AG08395 (cell line): Measurements from ENCODE around the gene SCUBE1.
A peak's percentile ranks its signal among the peaks of the same experiment; 100 is the strongest.

ENCODE experiments used
- DNase-seq: peaks from one replicate; pipeline ENCODE4 v3.0.0; 2012; ENCODE audit warnings: mixed read lengths, low spot score

Gene SCUBE1

DNA sequence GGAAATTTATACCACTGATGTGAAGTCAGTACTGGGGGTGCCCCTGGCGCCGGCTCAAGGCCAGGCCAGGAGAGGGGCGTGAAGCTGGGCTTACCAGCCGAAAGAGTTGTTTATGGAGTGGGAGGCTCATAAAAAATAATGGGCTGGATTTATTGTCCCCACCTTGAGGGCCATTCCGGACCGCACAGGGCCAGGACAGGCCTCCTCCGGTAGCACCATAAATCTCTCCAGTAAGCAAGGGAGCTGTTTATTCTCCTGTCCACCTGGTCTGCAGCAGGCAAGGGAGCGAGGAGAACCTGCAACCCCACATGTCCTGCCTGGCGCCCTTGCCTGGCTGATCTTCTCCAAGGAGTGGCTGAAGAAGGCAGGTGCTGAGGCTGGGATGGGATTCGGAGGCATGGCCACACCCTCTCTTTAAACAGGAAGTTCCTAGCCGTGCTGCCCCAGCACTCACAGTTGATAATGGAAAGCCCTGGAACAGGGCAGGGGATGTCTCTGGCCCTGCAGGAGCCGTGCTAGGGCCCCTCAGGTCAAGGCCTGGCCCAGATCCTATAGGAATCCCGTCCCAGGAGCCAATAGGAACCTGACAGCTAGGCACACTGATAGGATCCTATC is 65.1 kb downstream of the SCUBE1 start:
- DNase-seq: no peak

DNA sequence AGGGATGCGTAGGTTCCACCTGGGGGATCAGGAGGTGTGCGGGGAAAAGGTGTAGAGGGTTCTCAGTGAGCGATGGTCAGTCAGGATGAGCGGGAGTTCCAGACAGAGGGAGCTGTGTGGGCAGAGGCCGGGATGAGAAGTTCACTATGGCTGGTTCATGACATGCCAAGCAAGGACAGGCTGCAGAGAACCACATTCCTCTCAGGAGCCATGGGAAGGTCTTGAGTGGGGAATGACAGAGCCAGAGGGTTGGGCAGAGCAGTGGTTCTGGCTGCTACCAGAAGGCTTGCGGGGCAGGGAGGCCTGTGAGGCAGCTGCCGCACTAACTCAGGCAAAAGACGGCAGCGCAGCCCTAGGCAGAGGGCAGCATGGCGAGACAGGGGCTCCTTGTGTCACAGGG is 66.1 kb downstream of the SCUBE1 start:
- no peak for DNase-seq

DNA sequence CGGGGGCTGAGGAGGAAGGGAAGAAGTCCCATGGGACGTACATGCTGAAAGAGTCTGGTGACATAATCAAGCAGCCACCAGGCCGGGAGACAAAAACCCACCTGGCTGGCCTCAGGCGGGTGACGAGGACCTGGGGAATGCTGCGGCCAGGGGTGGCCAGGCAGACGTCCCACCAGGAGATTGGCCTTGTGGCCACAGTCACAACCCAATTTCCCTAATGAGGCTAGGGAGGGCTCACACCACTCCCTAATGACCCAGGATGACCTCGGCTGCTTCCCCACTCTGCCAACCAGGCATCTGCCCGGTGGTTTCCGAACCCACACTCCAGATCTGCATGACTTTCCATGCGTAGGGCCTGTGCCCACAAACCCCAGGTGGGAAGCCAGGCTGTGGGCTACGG is 66.9 kb downstream of the SCUBE1 start:
- no peak for DNase-seq

DNA sequence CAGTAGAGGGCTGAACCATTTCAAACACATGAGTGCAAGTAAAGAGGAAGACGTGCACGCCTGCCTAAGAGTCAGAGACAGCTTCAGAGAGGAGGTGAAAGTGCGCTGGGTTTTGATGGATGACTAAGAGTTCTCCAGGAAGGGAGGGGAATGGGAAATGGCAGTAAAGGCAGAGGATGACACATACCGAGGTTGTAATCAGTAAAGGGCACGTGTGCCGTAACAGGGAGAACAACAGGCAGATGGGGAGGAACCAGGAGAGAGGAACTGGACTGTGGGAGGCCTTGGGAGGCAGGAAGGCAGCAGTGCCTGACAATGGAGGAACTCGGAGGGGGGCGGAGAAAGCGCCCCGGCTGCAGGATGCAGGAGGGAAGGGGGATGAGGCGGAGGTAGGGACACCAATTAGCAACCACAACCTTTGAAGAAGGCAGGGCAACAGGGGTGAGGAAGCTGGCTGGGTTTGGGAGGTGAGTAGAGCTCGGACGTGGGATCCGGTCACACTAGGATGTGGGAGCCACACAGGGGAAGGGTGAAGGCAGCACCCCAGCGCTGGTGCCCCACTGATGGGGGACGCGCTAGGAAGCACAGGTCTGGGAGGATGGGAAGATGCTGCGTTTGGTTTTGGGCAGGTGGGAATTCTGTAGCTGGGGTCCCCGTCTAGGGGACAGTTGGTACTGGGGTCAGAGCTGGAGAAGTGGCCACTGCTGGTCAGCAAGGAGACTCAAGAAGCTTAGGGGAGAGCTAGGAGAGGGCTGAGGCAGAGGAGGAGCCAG is 67.4 kb downstream of the SCUBE1 start:
- no peak for DNase-seq

DNA sequence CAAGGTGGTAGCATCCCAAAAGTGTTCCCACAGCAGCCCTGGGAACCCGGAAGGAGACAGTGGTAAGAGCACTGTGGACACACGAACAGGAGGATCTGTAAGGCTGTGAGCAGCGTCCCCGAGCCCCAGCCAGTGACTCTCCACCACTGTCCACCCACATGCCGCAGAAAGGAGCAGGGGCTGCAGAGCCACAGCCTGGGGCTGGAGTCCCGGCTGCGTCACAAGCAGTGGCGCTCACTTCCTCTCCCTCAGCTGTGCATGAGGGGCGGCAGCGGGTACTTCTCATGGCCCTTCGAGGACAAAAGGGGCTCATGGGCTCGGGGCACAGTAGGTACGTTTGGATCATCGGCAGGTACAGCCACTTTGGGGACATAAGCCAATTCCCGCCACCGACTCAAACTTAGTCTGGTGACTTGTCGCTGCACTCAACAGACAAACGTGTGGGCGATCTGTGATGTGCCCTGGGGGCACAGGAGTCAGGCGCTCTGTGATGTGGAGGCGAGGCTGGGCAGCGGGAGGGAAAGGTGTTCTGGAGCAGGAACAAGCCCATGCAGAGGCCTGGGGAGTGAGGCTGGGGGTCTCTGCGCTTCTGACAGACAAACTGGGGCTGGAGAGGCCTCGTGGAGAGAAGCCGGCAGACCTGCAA is 68.5 kb downstream of the SCUBE1 start:
- DNase-seq: no peak

DNA sequence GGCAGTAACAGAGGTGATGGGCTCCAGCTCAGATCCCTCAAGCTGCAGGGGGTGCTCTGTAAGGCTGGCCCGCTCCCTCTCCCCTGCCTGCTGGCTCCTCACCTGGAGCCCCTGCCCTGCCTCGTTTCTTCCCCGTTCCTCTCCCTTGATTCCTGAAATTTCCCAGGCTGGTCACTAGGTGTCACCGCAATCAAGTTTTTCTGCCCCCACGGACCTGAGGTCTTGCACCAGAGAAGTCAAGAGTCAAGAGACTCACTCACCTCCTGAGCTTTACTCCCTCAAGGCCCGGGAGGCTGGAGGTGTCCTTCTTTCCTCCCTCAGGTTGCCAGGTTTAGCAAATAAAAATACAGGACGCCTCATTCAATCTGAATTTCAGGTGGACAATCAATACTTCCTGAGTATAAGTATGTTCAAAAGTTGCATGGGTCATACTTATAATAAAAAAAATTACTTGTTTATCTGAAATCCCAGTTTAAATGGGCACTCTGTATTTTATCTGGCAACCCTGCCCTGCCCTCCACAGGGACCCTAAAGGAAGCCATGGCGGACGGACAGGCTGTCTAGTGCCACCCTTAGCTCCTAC is 69.2 kb downstream of the SCUBE1 start:
- DNase-seq: peak; percentile 87

DNA sequence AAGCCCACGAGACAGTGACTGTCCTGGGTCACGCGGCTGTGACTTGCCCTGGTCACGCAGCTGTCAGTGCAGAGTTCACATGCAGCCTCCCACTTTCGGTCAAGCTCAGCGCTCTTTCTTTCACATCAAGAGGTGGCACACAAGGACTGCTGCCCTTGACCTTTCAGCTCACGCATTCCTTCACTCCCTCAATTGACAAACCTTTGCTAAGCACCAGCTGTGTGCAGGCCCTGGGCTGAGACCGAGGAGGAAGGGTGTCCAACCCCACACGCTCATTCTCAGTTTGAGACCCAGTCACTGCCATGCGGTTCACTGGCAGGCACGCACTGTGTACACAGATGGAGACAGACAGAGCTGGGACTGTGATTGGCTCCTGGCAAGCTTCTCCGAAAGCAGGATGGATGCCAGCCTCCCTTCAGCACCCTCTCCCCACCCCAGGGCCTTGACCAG is 70.3 kb downstream of the SCUBE1 start:
- no peak for DNase-seq

DNA sequence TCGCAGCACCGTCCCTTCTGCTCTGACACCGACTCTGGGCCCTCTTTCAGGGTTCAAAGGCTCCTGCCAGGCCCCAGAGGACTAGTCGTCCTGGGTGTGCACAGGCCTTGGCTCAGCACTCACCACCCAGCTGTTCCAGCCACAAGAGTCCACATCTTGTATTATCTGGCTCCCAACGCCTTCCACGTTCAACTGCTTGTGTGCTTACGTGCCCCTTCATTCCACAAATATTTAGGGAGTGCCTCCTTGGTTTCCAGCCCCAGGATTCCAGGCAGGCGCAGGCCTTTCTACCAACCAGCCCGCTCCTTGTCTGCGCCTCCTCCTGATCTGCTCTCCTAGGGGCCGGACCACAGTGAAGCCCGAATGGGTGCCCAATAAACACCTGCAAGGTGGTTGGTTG is 70.9 kb downstream of the SCUBE1 start:
- DNase-seq: peak; percentile 9

DNA sequence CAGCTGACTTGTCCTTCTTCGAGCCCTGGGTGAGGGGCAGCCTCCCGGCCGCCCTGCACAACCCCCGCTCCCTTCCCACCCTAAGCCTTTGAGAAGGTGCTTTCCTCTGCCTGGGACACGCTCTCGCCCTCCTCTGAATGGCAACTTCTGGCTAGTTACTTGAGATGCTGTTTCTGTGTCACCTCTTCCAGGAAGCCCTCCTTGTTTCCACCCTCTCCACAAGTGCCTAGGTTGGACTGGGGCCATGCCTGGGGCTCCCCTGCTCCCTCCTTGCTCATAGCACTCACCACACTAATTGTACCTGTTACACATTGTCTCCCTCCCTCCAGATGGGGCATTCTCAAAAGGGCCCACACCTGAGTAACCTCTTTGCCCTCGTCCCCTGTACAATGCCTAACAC is 72.2 kb downstream of the SCUBE1 start:
- no peak for DNase-seq

DNA sequence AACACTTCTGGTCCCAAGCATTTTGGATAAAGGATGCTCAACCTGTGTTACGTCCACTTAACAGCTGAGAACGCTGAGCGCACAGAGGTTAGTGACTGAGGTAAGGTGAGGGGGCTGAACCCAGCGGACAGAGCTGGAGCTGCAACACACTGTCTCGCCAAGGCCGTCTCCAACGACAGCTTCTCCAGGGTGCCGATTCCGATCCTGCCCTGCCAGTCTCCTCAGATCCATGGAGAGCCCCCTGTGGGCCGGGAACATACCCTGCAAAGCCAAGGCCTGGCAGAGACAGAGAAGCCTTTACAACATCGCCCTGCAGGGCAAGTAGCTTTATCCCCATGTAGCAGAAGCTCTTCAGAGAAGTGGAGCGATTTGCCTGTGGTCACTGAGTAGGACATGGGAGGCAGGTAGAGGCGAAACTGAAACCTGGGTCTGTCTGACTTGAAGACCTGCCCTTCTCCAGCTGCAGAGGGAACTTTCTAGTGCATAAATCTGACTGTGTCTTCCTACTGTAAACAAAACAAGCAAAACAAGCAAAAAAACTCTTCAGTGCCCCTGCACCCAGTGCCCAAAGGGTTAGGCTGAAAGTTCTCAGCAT is 72.8 kb downstream of the SCUBE1 start:
- peak; percentile 18 for DNase-seq

DNA sequence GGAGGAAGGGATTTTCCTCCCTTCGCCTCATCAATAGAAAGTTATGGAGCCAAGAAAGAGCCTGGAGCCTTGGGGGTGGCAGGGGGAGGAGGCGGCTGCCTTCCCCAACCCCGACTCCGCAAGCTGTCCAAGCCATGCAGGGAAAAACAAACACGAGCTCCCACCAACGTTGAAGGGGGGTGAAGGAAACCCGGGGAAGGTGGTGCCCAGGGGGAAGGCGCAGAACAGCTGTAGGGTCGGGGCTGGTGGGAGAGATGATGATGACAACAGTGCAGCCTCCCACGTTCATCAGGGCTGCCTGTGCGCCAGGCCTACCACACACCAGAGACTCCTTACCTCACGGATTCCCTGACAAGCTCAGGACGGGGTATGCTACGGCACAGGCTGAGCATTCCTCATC is 73.5 kb downstream of the SCUBE1 start:
- DNase-seq: no peak

DNA sequence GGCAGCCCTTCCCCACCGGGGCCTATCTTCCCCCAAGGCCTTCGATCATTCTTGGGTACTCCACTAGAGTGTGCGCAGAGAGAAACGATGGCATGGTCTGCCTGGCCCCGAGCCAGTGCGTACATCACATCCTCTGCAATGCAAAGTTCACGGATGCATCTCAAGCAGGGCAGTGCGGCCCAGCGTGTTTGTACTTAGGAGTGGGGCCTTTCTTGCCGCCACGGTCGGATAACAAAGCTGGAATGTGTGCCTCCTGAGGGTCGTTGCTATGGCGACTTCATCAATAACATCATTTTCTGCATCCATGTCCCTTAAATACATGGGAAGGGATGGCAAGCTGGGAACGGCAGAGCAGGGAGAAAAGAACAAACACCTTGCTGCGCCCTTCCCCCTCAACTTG is 73.9 kb downstream of the SCUBE1 start:
- no peak for DNase-seq

DNA sequence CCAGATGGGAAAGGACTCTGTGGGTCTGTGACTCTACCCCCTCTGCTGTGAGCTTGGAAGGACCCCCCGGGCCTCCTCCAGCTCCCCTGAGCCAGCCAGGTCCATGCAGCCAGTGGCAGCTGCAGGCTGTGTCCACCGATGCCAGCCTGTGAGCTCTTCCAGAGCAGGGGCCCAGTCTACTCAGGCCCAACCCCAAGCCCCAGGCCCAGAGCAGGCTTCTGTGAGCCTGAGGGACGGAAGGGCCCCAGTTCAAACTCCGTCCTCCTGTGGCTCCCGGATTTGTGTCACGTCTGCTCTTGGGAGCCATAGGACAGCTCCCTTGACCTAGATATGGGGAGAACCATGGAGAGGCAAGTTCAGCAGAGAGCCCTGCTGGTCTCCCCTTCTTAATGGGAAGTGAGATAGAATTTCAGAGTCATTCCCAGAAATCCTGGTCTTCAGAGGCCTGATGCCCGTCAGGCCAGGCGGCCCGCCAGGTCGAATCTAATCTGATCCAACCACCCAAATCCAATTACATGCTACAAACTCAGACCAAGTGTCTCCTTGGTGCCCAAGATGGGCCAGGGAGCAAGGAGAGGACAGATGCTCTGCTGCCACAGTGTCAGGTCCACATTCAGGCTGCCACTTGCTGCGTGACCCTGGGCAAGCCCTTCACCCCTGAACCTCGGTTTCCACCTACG is 75.1 kb downstream of the SCUBE1 start:
- DNase-seq: no peak

DNA sequence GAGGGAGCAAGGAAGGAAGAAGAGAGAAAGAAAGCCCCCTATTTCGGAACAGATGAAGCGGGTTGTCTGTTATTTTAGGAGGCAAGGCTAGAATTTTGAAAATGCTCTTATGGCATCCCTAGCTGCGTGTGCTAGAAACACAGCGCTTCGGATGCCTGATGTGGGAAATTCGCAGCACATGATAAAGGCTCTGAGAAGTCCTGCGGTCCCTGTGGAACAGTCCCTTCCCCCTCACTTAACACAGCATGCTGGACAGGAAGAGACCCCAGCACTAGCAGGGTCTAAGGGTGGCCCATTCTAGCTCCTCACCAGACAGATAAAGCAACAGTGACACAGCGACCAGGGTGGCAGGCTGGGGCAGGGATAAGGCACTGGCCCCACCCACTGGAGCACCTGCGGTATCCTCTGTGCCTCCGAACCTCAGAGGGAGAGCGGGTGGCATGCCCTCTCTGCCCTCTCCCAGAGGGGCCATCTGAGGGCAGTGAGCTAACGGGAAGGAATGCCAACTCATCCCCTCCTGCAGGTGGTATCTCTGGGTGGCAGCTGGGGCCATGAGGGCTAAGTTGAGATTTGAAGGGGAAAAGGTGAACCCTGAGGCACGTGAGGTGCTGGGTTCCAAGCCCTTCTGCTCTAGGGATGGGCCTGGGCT is 75.7 kb downstream of the SCUBE1 start:
- DNase-seq: no peak

DNA sequence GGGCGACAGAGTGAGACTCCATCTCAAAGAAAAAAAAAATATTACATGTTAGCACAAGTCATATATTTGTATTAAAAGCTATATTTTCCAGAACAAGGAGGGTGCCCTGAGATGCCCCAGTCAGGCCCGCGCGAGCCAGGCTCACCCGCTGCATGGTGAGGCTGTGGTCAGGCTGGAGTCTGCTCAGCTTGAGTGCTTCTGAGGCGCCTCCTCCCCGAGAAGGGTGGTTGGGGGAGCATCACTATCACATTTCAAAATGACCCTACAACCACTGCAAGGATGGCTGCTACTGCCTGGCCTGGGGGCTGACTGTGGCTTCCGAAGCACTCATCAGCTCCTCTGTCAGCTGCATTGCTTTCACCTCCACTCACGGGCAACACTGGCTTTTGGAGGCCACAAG is 77.1 kb downstream of the SCUBE1 start:
- no peak for DNase-seq

DNA sequence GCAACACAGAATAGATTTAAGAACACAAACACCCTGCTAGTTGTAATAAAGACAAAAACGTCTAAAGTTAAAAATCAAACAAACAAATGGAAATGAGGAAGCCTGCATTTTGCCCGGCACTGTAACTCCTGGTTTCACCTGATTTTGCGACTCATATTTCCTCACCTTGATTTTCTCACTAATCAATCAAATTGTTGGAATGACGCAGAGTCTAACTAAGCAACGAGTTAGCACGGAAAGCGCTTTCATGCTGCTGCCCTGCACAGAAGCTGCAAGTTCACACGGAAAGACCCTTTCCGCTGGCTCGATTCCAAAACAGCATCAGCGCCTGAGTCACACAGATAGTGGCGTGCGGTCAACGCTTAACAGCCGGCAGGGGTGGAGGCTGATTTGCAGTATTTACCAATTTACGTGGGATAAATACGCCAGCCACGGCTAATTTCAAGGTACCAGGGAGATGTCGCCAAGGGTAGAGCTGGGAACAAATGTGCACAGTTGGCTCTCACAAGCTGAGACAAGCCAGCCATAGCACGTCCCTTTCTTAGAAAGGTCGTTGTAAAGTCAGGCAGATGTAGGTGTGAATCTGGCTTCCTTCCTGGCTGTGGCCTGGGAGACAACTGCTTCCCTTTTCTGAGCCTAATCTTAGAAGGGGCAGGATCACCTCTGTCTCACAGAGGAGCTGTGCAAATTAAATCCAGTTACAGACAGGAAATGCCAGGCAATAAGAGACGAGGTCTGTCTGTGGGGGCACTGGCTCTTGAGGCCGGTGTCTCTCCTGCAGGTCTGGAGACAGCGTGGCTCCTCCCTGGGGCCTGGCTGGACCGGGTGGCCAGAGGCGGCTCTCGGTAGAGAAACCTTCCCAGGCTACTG is 79.3 kb downstream of the SCUBE1 start:
- DNase-seq: peak; percentile 63

DNA sequence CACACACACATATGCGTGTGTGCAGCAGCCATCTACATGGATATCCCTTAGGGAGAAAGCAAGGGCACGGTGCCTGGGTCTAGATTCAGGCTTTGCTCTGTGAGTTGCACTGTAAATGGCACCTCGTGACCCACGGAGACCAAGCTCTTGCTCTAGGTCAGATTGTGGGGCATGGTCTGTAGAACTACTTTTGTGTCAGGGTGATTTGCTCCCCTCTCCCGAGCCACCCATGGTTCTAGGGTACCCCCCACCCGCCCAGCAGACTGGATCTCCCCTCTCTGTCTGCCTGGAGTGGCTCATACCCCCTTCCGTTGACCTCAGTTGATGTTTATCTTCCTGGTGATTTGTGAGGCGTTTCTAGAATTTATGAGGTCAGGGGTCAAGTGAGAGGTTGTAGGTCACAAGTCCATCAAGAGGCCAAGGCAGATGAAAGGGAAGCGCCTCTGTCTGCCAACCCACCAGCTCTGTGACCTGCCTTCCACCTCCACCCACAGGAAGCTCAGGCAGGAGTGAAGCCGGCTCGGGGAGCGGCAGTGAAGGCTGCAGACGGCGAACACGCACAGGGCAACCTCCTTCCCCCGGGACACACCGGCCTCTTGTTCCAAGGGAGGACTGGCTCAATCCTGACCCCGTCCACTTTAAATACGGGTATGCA is 80.1 kb downstream of the SCUBE1 start:
- DNase-seq: no peak

DNA sequence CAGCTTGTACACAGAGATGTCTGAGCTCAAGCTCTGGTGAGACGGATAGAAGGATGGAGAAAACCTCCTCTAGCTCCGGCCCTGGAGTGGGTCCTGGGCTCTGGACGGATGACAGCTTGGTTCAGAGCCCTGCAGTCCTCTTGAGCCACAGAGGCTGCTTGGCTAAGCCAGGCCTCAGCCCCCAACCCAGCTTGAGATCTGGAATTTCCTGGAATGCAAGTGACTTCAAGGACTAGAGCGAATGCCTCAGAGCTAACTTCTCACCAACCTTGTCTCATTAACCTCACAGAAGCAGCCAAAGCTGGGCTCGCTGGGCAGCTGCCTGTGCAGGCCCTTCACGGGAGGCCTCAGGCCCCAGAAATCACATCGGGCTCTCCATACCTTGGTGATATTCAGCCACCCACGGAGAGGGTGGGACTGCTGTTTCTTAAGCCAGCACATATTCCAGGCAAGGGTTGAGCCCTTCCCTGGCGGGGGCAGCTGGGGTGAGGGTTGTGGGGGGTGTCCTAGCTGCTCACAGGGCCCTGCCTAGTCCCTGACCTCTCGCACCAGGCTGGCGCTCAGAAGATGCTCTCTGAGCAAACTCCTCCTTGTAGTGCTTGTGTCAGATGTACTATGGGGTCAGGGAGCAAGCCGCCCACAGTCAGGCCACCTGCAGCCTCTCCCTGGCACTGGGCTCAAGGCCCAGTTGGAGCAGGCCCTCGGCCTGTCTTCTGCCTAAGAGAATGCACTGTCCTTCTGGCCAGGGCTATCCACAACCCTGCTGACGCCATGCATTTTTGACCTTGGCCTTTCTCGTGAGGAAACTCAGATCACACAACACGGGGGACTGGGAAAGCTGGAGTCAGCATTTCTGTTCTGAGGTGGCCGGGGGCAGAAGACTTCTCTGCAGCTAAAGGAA is 82.6 kb downstream of the SCUBE1 start:
- DNase-seq: no peak

DNA sequence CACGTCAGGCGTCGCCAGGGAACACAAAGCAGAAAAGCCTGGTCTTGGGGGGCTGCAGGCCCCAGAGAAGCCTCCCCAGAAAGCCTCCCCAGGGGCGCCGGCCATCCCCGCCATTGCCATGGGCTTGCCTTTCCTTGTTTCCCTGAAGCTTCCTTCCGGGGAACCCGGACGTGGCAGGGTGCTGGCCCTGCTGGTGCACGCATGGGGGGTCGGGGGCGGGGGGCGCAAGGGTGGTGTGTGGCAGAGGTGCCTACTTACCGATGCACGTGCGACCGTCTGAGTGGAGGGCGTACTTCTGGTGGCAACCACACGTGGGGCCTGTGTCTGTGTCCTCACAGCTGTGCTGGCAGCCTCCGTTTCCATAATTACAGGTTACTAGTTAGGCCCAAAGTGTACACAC is 85.2 kb downstream of the SCUBE1 start:
- no peak for DNase-seq
